Epithelial cell of esophagus (primary cell): ENCODE data around the gene ANO6.

Experiments
- DNase-seq: peaks from one replicate; pipeline ENCODE4 v3.0.0; 2010; ENCODE audit warnings: low read depth
- H3K4me3 ChIP-seq: 2 replicates; pipeline ENCODE4 v1.5.1; 2011; ENCODE audit warnings: mild to moderate bottlenecking, low read length, control low read depth
- TF ChIP-seq, protein P1 (sequence below): IDR thresholded peaks from 2 replicates; pipeline ENCODE4 v1.5.1; 2011; ENCODE audit warnings: low read depth, mild to moderate bottlenecking, low read length, control low read depth, inconsistent platforms; ENCODE audit not compliant: insufficient read depth; ENCODE audit errors: missing control alignments

Gene ANO6

DNA sequence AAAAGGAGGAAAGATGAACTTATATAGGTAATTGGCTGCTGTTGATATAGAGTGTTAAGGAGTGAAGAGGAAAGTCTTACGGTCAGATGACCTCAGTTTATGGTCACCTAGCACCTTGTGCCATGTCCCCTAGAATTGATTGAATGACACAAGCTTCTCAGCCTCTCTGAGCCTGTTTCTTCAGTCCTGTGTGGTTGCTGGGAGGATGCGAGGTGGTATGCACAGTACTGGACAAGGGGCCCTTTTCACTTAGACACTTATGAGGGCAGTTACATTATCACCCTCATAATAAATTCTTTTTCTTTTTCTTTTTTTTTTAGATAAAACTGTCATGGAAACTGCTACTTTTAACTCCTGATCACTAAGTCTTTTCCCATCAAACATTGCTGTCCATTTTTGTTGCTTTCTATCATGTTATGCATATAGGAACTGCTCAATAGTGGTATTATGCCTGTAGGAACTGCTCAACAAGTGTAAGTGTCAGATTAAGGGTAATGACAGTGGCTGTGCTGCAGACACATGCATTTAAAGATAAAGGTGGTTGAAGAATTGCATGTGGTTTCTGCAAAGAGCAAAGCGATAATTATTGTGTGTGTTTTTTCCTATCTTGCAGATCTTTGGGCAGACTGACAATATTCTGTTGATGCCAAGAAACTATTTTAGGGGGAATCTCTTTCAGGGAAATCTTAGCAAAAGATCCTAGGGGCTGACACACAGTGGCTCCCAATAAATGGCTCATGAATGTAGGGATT, 11.6 kb downstream of the ANO6 start:
- H3K4me3 ChIP-seq = no peak overlapping the region
- DNase-seq = no peak
- TF ChIP-seq, protein P1, sequence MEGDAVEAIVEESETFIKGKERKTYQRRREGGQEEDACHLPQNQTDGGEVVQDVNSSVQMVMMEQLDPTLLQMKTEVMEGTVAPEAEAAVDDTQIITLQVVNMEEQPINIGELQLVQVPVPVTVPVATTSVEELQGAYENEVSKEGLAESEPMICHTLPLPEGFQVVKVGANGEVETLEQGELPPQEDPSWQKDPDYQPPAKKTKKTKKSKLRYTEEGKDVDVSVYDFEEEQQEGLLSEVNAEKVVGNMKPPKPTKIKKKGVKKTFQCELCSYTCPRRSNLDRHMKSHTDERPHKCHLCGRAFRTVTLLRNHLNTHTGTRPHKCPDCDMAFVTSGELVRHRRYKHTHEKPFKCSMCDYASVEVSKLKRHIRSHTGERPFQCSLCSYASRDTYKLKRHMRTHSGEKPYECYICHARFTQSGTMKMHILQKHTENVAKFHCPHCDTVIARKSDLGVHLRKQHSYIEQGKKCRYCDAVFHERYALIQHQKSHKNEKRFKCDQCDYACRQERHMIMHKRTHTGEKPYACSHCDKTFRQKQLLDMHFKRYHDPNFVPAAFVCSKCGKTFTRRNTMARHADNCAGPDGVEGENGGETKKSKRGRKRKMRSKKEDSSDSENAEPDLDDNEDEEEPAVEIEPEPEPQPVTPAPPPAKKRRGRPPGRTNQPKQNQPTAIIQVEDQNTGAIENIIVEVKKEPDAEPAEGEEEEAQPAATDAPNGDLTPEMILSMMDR = no peak

DNA sequence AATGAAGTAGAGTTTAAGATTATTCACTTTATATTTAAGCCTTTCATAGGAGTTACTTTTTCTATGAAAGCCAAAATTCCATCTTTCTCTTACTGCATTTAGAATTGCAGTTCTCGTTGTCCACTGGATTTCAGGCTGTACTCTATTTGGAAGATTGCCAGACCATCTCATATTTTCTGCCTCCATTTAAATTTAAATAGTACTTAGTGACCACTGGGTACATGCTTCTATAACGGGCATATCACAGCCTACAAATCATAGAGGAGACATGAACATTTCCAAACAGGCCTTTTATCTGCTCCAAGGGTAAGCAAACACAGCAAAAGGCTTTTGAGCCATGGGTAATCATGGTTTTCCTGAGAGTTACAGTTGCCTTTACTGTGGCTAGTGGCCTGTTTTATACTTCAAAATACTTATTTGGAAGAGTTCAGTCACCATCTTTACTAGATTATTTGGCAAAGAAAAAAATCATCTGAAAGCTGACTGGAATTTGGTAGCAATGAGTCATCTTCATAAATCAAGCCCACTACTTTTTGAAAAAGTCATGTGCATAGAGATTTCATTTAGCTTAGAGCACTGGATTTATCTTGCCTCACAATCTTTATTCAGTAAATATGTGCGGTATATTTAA, 15.7 kb downstream of the ANO6 start:
- TF ChIP-seq, protein P1 = no peak
- H3K4me3 ChIP-seq = no peak overlapping the region
- peak; percentile 40 for DNase-seq

DNA sequence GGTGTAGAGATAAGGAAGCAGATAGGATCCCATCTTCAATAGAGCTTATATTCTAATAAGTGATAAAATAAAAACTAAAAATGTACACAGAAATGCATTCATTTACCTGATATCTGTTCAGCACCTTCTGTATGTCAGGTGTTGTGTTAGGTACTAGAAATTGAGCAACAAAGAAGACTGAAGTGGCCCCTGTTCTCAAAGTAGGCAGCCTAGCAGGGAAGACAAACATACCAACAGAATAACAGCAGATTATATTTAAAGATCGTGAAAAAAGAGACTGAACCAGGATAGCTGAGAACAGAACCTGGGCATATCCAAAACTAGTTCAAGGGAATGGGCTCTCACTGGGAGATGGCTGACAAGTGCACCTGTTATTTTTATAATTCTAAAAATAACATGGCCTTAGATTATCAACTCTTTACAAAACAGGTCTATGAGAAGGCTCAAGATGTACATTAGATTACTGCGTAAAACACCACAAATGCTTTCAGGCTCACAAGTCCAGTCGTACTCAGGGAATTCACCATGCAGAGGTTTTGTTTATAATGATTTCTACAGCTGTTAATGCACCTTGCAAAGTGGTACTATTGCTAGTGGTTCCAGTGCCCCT, 16.4 kb downstream of the ANO6 start:
- TF ChIP-seq, protein P1 = no peak
- H3K4me3 ChIP-seq = no peak overlapping the region
- peak; percentile 21 for DNase-seq

DNA sequence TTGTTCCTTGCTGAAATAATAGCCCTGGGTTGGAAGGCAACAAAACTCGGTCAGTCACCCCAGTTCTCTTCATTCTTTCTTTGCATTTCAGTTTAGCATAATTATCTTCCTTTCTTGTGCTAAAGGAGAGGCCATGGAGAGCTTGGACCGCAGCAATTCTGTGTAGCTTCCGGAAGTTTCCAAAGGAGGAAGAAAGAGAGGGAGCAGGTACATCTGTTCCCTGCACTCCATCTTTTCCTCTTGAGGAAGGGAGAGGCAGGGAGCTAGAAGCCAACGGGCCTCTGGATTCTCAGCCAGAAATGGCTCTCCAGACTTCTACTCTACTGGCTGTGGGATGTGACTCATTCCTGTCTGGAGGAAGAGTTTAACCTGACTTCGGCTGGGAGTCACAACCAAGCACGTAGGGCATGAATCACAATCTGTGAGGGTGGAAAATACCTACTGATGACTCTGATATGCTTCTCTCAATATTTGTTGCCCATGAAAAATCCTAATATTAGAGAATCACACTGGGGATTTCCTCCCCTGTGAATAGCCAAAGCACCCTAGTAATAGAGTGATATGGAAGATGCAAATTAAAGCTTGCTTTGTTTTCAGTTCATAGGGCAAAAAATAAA, 17.0 kb downstream of the ANO6 start:
- TF ChIP-seq, protein P1 = no peak
- DNase-seq = peak; percentile 98
- H3K4me3 ChIP-seq = no peak overlapping the region

DNA sequence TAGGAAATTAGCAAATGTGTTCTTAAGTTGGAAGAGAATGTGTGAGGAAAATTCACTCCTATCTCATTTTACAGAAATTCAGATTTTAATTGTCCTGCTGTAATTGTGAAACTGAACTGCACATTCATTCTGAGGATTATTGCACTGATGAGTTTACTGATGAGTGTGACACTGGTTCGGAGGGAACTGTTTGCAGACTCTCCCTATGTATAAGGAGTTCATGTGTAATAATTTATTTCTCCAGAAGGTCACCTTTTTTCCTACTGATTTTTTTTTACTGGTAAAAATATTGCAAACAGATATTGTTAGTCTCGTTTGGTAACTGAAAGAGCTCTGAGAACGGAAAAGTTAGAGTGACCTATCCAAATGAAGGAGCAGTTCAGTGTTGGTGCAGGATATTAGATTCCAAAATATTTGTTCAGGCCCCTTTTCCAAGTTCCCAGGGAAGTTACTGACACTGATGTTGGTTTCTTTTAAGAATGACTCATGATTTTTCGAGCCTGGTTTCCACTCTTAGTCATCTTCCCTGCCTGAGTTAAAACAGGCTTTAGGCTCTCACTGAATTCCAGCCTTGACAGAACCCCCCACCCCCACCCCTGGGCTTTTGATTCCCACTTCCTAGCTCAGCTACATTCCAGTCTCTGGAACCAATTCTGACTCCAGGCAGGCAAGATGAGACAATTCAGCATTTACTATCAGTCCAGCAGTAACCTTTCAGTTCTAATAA, 18.4 kb downstream of the ANO6 start:
- H3K4me3 ChIP-seq = no peak overlapping the region
- TF ChIP-seq, protein P1 = no peak
- peak; percentile 98 for DNase-seq
